ENCODE measurements around the gene AMFR. TPM values are rescaled to one million over a fixed set of nuclear protein-coding genes. Genes with fewer than 3 reads are reported as not detected.

The AMFR gene
- total and polyA plus RNA-seq, 2 of the 13 experiments (the other 11 are each of a cell fraction or from before 2014, with no cell fraction given): 52.9 to 108 TPM

- Histone ChIP-seq H3K27ac (ENCODE audit: extremely low read length, insufficient read depth, low read length) (no peak overlapping the region), H3K9me3 (ENCODE audit: low read length) (no peaks in the 10 kb centered on the region), H2AFZ (ENCODE audit: low read length) (no peak overlapping the region), H3K4me1 (ENCODE audit: insufficient read depth, low read length) (no peaks in the 10 kb centered on the region), H3K27me3 (ENCODE audit: control insufficient read depth in 1 of 2, insufficient read depth in 2 of 2, low read length in 2 of 2) (peaks cover 9 to 75% of the 10 kb centered on the region in 2 experiments; a peak in 4 of 5 replicates), H3K4me3 (replicated peaks in 1 of 3; ENCODE audit: insufficient read depth in 1 of 3, low read depth in 2 of 3, low read length in 3 of 3) (no peak overlapping the region), H3K9ac (ENCODE audit: insufficient read depth, low read depth, low read length) (no peak overlapping the region), H3K36me3 (replicated peaks in 1 of 2; ENCODE audit: control insufficient read depth in 1 of 2, insufficient read depth in 2 of 2, low read length in 2 of 2) (no peaks in the 10 kb centered on the region), H4K20me1 (ENCODE audit: insufficient read depth, low read length) (no peaks in the 10 kb centered on the region), H3K4me2 (ENCODE audit: low read depth, low read length) (no peak overlapping the region), H3K79me2 (ENCODE audit: insufficient read depth, low read length) (no peaks in the 10 kb centered on the region)
- CTCF ChIA-PET (ENCODE audit: low intra/inter-chr PET ratio, low total read pairs): no interaction called here
- no peak for DNase-seq (ENCODE audit: low spot score)
- in situ Hi-C loops (cut with HindIII; ENCODE audit: extremely low pct_ligation_motif_present, low pct_unique_long_range_greater_than_20kb): no loop called here
- POLR2A ChIA-PET: no interaction called here
- FAIRE-seq: no peak
- BruUV-seq (replicated peaks): no TSS peak
- 60% methylated on average over 9 of the region's 11 CpGs for WGBS (ENCODE audit: low lambda C conversion rate)
- no peak for ATAC-seq
- intact Hi-C loops (cut with micrococcal nuclease; ENCODE audit: unreplicated experiment): no loop called here
- TF ChIP-seq KLF9 (CRISPR knock-in tag; IDR thresholded peaks at IDR 0.05; ENCODE audit: low read depth) (no peak), U2AF1 (optimal IDR thresholded peaks at IDR 0.05; ENCODE audit: low read depth, low read length) (no peak), ZNF556 (CRISPR knock-in tag; IDR thresholded peaks at IDR 0.05; ENCODE audit: borderline replicate concordance) (no peak), ZNF775 (CRISPR knock-in tag; IDR thresholded peaks at IDR 0.05; ENCODE audit: borderline replicate concordance) (no peak), ZBTB2 (CRISPR knock-in tag; IDR thresholded peaks at IDR 0.05; ENCODE audit: low read depth) (no peak), PTBP1 (IDR thresholded peaks at IDR 0.05; ENCODE audit: low read depth, low read length, poor library complexity, severe bottlenecking) (no peak), ZFP91 (CRISPR knock-in tag; IDR thresholded peaks at IDR 0.05; ENCODE audit: borderline replicate concordance) (no peak), GATA4 (IDR thresholded peaks at IDR 0.05; ENCODE audit: borderline replicate concordance, low read depth) (no peak), SMAD1 (CRISPR knock-in tag; IDR thresholded peaks at IDR 0.05; ENCODE audit: borderline replicate concordance, low read depth) (no peak), NFAT5 (CRISPR knock-in tag; IDR thresholded peaks at IDR 0.05) (no peak), RNF219 (CRISPR knock-in tag; IDR thresholded peaks at IDR 0.05) (no peak), NAIF1 (CRISPR knock-in tag; IDR thresholded peaks at IDR 0.05; ENCODE audit: borderline replicate concordance) (no peak), ZNF569 (CRISPR knock-in tag; IDR thresholded peaks at IDR 0.05; ENCODE audit: borderline replicate concordance) (no peak)
Measured at GRCh38 chr16:56337131-56337857, 88.1 kb downstream of the AMFR start.
